Uterus (tissue), 2 donors: Measurements from ENCODE around the gene ACACB.

Experiments
- CTCF ChIP-seq, 4 experiments: fragments of 200-600 bp in 2 of 4; fragments of 450-650 bp in 2 of 4; sonication (generic) in 2 of 4; IDR thresholded peaks; one replicate each; pipeline ENCODE4 v1.5.1; 2016 to 2019; ENCODE audit warnings: antibody characterized with exemption in 4 of 4, mild to moderate bottlenecking in 2 of 4, moderate library complexity in 1 of 4
- POLR2A ChIP-seq, 2 donors: fragments of 450-650 bp; IDR thresholded peaks; one replicate each; pipeline ENCODE4 v1.6.1; 2016; ENCODE audit warnings: antibody characterized with exemption in 2 of 2, mild to moderate bottlenecking in 1 of 2, moderate library complexity in 1 of 2

GRCh38 chr12:109266106-109266879 lies 149.9 kb downstream of the ACACB start:
- TF ChIP-seq POLR2A (IDR thresholded peaks at IDR 0.05) (no peak), CTCF (IDR thresholded peaks at IDR 0.05) (no peak)
